Parathyroid adenoma (tissue), 2 donors: ENCODE measurements around the gene BRCC3.

Experiments
- H2AFZ ChIP-seq: fragments of 300-600 bp; sonication (generic); one replicate; pipeline ENCODE4 v1.7.0; 2017; ENCODE audit warnings: antibody characterized with exemption, mild to moderate bottlenecking
- H3K27ac ChIP-seq: fragments of 300-600 bp; sonication (generic); one replicate; pipeline ENCODE4 v1.7.0; 2017
- H3K27me3 ChIP-seq: fragments of 300-600 bp; sonication (generic); one replicate; pipeline ENCODE4 v1.7.0; 2017; ENCODE audit warnings: low read length; ENCODE audit not compliant: control insufficient read depth, insufficient read depth
- H3K36me3 ChIP-seq: fragments of 300-600 bp; sonication (generic); one replicate; pipeline ENCODE4 v1.7.0; 2017; ENCODE audit warnings: low read length; ENCODE audit not compliant: control insufficient read depth, insufficient read depth
- H3K4me1 ChIP-seq: fragments of 300-600 bp; sonication (generic); one replicate; pipeline ENCODE4 v1.7.0; 2017; ENCODE audit warnings: control low read depth
- H3K4me2 ChIP-seq: fragments of 300-600 bp; sonication (generic); one replicate; pipeline ENCODE4 v1.7.0; 2017; ENCODE audit warnings: low read length
- H3K4me3 ChIP-seq: fragments of 300-600 bp; sonication (generic); one replicate; pipeline ENCODE4 v1.7.0; 2017; ENCODE audit warnings: low read depth, low read length
- H3K79me2 ChIP-seq: fragments of 300-600 bp; sonication (generic); one replicate; pipeline ENCODE4 v1.7.0; 2017; ENCODE audit warnings: control low read depth
- H3K9ac ChIP-seq: fragments of 300-600 bp; sonication (generic); one replicate; pipeline ENCODE4 v1.7.0; 2017; ENCODE audit warnings: mild to moderate bottlenecking
- H3K9me3 ChIP-seq: fragments of 300-600 bp; sonication (generic); one replicate; pipeline ENCODE4 v1.7.0; 2017; ENCODE audit warnings: low read length; ENCODE audit not compliant: control insufficient read depth
- CTCF ChIP-seq: fragments of 300-600 bp; sonication (generic); IDR thresholded peaks from one replicate; pipeline ENCODE4 v1.7.0; 2017; ENCODE audit warnings: antibody characterized with exemption, mild to moderate bottlenecking
- donor health status: primary hyperparathyroidism.

Gene BRCC3

GRCh38 chrX:155048977-155049619 is 22.2 kb upstream of the BRCC3 start:
- Histone ChIP-seq H3K4me2 (no peak overlapping the region), H3K36me3 (no peaks in the 10 kb centered on the region), H3K79me2 (no peaks in the 10 kb centered on the region), H3K27ac (no peak overlapping the region), H3K4me3 (no peak overlapping the region), H3K9me3 (no peaks in the 10 kb centered on the region), H3K9ac (no peak overlapping the region), H3K27me3 (no peaks in the 10 kb centered on the region), H3K4me1 (peaks cover 3% of the 10 kb centered on the region), H2AFZ (no peak overlapping the region)
- peak; percentile 56 for TF ChIP-seq CTCF

GRCh38 chrX:155052738-155053498 is 18.4 kb upstream of the BRCC3 start:
- Histone ChIP-seq H3K9me3 (no peaks in the 10 kb centered on the region), H3K36me3 (no peaks in the 10 kb centered on the region), H2AFZ (no peak overlapping the region), H3K4me3 (no peak overlapping the region), H3K27me3 (no peaks in the 10 kb centered on the region), H3K4me1 (peaks cover 3% of the 10 kb centered on the region), H3K79me2 (no peaks in the 10 kb centered on the region), H3K27ac (no peak overlapping the region), H3K9ac (no peak overlapping the region), H3K4me2 (no peak overlapping the region)
- no peak for TF ChIP-seq CTCF

GRCh38 chrX:155053656-155054055 is 17.7 kb upstream of the BRCC3 start:
- Histone ChIP-seq H3K36me3 (no peaks in the 10 kb centered on the region), H3K4me1 (peaks cover 2% of the 10 kb centered on the region), H2AFZ (no peak overlapping the region), H3K27ac (no peak overlapping the region), H3K4me2 (no peak overlapping the region), H3K9me3 (no peaks in the 10 kb centered on the region), H3K27me3 (no peaks in the 10 kb centered on the region), H3K9ac (no peak overlapping the region), H3K79me2 (no peaks in the 10 kb centered on the region), H3K4me3 (no peak overlapping the region)
- no peak for TF ChIP-seq CTCF

GRCh38 chrX:155054255-155054654 is 17.1 kb upstream of the BRCC3 start:
- H3K4me2 ChIP-seq = no peak overlapping the region
- H3K9me3 ChIP-seq = no peaks in the 10 kb centered on the region
- no peak overlapping the region for H2AFZ ChIP-seq
- no peak overlapping the region for H3K27ac ChIP-seq
- no peaks in the 10 kb centered on the region for H3K79me2 ChIP-seq
- no peak overlapping the region for H3K4me3 ChIP-seq
- no peaks in the 10 kb centered on the region for H3K27me3 ChIP-seq
- H3K36me3 ChIP-seq = no peaks in the 10 kb centered on the region
- H3K4me1 ChIP-seq = no peaks in the 10 kb centered on the region
- TF ChIP-seq CTCF = no peak
- no peak overlapping the region for H3K9ac ChIP-seq

- no peaks in the 10 kb centered on the region for H3K4me1 ChIP-seq
- no peak for TF ChIP-seq CTCF
These were observed 15.8 kb upstream of the BRCC3 start for GRCh38 chrX:155055494-155055893.

More at GRCh38 chrX:155055494-155055893, 15.8 kb upstream of the BRCC3 start:
- Histone ChIP-seq H3K36me3 (no peaks in the 10 kb centered on the region), H3K27ac (no peak overlapping the region), H3K4me3 (no peak overlapping the region), H2AFZ (no peak overlapping the region), H3K9ac (no peak overlapping the region), H3K79me2 (no peaks in the 10 kb centered on the region), H3K4me2 (no peak overlapping the region), H3K27me3 (no peaks in the 10 kb centered on the region), H3K9me3 (no peaks in the 10 kb centered on the region)
